ENCODE measurements around the gene RUNX2.

GRCh38 chr6:45690846-45691245 lies 362.7 kb downstream of the RUNX2 start:
- TF ChIP-seq, protein P1, sequence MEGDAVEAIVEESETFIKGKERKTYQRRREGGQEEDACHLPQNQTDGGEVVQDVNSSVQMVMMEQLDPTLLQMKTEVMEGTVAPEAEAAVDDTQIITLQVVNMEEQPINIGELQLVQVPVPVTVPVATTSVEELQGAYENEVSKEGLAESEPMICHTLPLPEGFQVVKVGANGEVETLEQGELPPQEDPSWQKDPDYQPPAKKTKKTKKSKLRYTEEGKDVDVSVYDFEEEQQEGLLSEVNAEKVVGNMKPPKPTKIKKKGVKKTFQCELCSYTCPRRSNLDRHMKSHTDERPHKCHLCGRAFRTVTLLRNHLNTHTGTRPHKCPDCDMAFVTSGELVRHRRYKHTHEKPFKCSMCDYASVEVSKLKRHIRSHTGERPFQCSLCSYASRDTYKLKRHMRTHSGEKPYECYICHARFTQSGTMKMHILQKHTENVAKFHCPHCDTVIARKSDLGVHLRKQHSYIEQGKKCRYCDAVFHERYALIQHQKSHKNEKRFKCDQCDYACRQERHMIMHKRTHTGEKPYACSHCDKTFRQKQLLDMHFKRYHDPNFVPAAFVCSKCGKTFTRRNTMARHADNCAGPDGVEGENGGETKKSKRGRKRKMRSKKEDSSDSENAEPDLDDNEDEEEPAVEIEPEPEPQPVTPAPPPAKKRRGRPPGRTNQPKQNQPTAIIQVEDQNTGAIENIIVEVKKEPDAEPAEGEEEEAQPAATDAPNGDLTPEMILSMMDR (IDR thresholded peaks at IDR 0.05; ENCODE audit: poor library complexity) = no peak
- TF ChIP-seq EZH2 (IDR thresholded peaks at IDR 0.05; ENCODE audit: borderline replicate concordance) = no peak
- TF ChIP-seq EZH2phosphoT487 (IDR thresholded peaks at IDR 0.05; ENCODE audit: low read depth, severe bottlenecking, unreplicated experiment) = no peak

Data from hepatocyte (in vitro differentiated cells).